Measurements from ENCODE around the gene CNN1. TPM values are rescaled to one million over a fixed set of nuclear protein-coding genes. Genes with fewer than 3 reads are reported as not detected.

Gene CNN1
- total and polyA plus RNA-seq, 2 of the 4 experiments (the other 2 are of a cell fraction) = 102 to 196 TPM

DNA sequence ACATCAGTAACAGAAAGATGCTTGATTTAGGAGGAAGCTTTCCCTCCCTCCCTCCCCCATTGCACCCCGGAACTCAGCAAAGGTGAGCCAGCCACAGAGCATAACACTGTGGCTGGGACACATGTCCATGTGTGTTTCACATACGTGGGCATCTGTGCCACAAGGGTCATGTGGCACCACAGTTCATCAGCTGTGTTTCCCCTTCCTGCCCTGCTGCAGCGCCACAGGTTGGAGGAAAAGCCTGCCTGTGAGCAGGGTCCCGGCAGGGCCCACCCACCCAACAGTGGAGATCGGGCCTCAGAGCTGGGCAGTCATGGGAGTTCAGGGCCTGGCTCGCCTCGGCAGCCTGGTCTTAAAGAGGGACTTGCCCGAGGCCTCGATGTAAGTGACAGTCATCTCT is 36.0 kb downstream of the CNN1 start:
- Histone ChIP-seq H3K27ac (ENCODE audit: insufficient read depth, low read length) (no peak overlapping the region), H3K4me3 (ENCODE audit: insufficient read depth, low read depth, low read length) (no peak overlapping the region), H2BK15ac (ENCODE audit: low read depth, low read length) (no peak overlapping the region), H2AFZ (replicated peaks; ENCODE audit: low read length, poor library complexity) (no peak overlapping the region), H3K4ac (ENCODE audit: low read depth, low read length) (no peak overlapping the region), H3K56ac (ENCODE audit: extremely low read depth, insufficient read depth, low read length) (no peak overlapping the region), H2BK120ac (ENCODE audit: low read depth, low read length) (no peak overlapping the region), H2AK5ac (ENCODE audit: low read depth, low read length) (no peak overlapping the region), H3K4me1 (ENCODE audit: control insufficient read depth, insufficient read depth, low read length) (peaks cover 4% of the 10 kb centered on the region), H3K14ac (replicated peaks; ENCODE audit: low read depth, low read length) (no peak overlapping the region), H4K5ac (ENCODE audit: low read depth, low read length) (no peak overlapping the region), H2AK9ac (replicated peaks; ENCODE audit: low read depth, low read length, poor library complexity) (no peak overlapping the region), H3K18ac (ENCODE audit: low read depth, low read length) (no peak overlapping the region), H3K9me3 (ENCODE audit: control insufficient read depth, insufficient read depth, low read length) (no peaks in the 10 kb centered on the region), H3K9me1 (ENCODE audit: insufficient read depth, low read length) (no peaks in the 10 kb centered on the region; the same call in 1 of the 2 replicates), H2BK20ac (ENCODE audit: low read depth, low read length) (no peak overlapping the region), H3K4me2 (ENCODE audit: low read depth, low read length) (no peak overlapping the region), H3K23ac (ENCODE audit: low read depth, low read length) (no peak overlapping the region), H4K20me1 (ENCODE audit: insufficient read depth, low read length) (no peaks in the 10 kb centered on the region), H3K79me1 (ENCODE audit: low read depth in 1 of 2, low read length in 2 of 2) (no peaks in the 10 kb centered on the region), H3K9ac (ENCODE audit: low read depth, low read length) (no peak overlapping the region), H3K27me3 (ENCODE audit: control insufficient read depth, insufficient read depth, low read length) (peaks cover 3% of the 10 kb centered on the region; the same call in 1 of the 2 replicates), H3K36me3 (ENCODE audit: control insufficient read depth, insufficient read depth, low read length) (no peaks in the 10 kb centered on the region), H2BK5ac (ENCODE audit: low read depth, low read length, poor library complexity, severe bottlenecking) (no peak overlapping the region), H4K8ac (ENCODE audit: low read depth in 2 of 2, low read length in 2 of 2) (no peak overlapping the region), H4K91ac (ENCODE audit: insufficient read depth, low read depth, low read length) (no peak overlapping the region)
- ChIA-PET POLR2A (ENCODE audit: unreplicated experiment) (no interaction called here), CTCF (no interaction called here)
- in situ Hi-C loops (cut with MboI; ENCODE audit: low sequenced_read_pairs) (no loop called here), intact Hi-C loops (cut with micrococcal nuclease) (no loop called here), dilution Hi-C loops (cut with HindIII; ENCODE audit: low sequenced_read_pairs, unreplicated experiment) (no loop called here)
- WGBS, 2 experiments (ENCODE audit: extremely low coverage in 2 of 2, insufficient read length in 1 of 2) = 81% methylated on average over 5 of the region's 9 CpGs; no CpG with 5 or more reads in 1 of the 2 experiments
- TF ChIP-seq, protein P1, sequence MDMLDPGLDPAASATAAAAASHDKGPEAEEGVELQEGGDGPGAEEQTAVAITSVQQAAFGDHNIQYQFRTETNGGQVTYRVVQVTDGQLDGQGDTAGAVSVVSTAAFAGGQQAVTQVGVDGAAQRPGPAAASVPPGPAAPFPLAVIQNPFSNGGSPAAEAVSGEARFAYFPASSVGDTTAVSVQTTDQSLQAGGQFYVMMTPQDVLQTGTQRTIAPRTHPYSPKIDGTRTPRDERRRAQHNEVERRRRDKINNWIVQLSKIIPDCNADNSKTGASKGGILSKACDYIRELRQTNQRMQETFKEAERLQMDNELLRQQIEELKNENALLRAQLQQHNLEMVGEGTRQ (IDR thresholded peaks at IDR 0.05; ENCODE audit: low read depth, low read length) = no peak
- no peak for TF ChIP-seq RAD21 (IDR thresholded peaks at IDR 0.05; ENCODE audit: low read length)
- no peak for TF ChIP-seq NFE2L2 (IDR thresholded peaks at IDR 0.05; ENCODE audit: low read depth, low read length)
- TF ChIP-seq MAZ (IDR thresholded peaks at IDR 0.05; ENCODE audit: borderline replicate concordance, low read depth, low read length) = no peak
- TF ChIP-seq, protein P2, sequence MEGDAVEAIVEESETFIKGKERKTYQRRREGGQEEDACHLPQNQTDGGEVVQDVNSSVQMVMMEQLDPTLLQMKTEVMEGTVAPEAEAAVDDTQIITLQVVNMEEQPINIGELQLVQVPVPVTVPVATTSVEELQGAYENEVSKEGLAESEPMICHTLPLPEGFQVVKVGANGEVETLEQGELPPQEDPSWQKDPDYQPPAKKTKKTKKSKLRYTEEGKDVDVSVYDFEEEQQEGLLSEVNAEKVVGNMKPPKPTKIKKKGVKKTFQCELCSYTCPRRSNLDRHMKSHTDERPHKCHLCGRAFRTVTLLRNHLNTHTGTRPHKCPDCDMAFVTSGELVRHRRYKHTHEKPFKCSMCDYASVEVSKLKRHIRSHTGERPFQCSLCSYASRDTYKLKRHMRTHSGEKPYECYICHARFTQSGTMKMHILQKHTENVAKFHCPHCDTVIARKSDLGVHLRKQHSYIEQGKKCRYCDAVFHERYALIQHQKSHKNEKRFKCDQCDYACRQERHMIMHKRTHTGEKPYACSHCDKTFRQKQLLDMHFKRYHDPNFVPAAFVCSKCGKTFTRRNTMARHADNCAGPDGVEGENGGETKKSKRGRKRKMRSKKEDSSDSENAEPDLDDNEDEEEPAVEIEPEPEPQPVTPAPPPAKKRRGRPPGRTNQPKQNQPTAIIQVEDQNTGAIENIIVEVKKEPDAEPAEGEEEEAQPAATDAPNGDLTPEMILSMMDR (conservative IDR thresholded peaks at IDR 0.05; ENCODE audit: low read depth, low read length) = no peak
- TF ChIP-seq SMC3 (IDR thresholded peaks at IDR 0.05; ENCODE audit: low read depth, low read length) = no peak
- no peak for TF ChIP-seq BHLHE40 (IDR thresholded peaks at IDR 0.05; ENCODE audit: low read depth, low read length)
- TF ChIP-seq RCOR1 (IDR thresholded peaks at IDR 0.05; ENCODE audit: insufficient replicate concordance, low read length) = no peak
- TF ChIP-seq CHD1 (IDR thresholded peaks at IDR 0.05; ENCODE audit: low read depth, low read length) = no peak
- TF ChIP-seq MAFK (IDR thresholded peaks at IDR 0.05; ENCODE audit: low read depth, low read length) = no peak
- TF ChIP-seq FOS (IDR thresholded peaks at IDR 0.05; ENCODE audit: low read depth, low read length) = no peak
- no peak for TF ChIP-seq CEBPB (IDR thresholded peaks at IDR 0.05; ENCODE audit: low read depth, low read length)
- no peak for TF ChIP-seq RFX5 (IDR thresholded peaks at IDR 0.05; ENCODE audit: low read depth, low read length)
- no peak for TF ChIP-seq POLR2A (IDR thresholded peaks at IDR 0.05; ENCODE audit: low read depth, low read length)
- DNase-seq (no peak), ATAC-seq (ENCODE audit: low read depth) (no peak)
- BruUV-seq (replicated peaks) = no TSS peak

All from IMR-90 (cell line).